T1000 (cell line): ENCODE measurements around the gene LIN9.
"Not testable (repeated sequence)": the region's sequence is repeated elsewhere in the genome, so short reads cannot be mapped to it uniquely, and the experiment has no call there.

ENCODE experiments used
- DNase-seq: peaks from one replicate; lab custom pipeline; 2025; ENCODE audit warnings: mixed read lengths; lab: John Stamatoyannopoulos, UW

Gene LIN9

GRCh38 chr1:226211181-226211821, 97.7 kb downstream of the LIN9 start:
- no peak for DNase-seq

GRCh38 chr1:226210571-226211176, 98.3 kb downstream of the LIN9 start:
- DNase-seq: no peak

GRCh38 chr1:226209307-226210059, 99.5 kb downstream of the LIN9 start:
- no peak for DNase-seq

GRCh38 chr1:226207048-226207447, 101.9 kb downstream of the LIN9 start:
- no peak for DNase-seq

GRCh38 chr1:226204198-226204597, 104.8 kb downstream of the LIN9 start:
- no peak for DNase-seq

- DNase-seq: no peak
Observed at GRCh38 chr1:226203655-226204054, 105.3 kb downstream of the LIN9 start.

GRCh38 chr1:226203240-226203639, 105.7 kb downstream of the LIN9 start:
- DNase-seq: no peak

- not testable (repeated sequence) for DNase-seq
Observed at GRCh38 chr1:226202666-226203065, 106.3 kb downstream of the LIN9 start.

- DNase-seq: no peak
Observed at GRCh38 chr1:226202246-226202645, 106.7 kb downstream of the LIN9 start.

- DNase-seq: no peak
Observed at GRCh38 chr1:226201029-226201593, 107.9 kb downstream of the LIN9 start.

GRCh38 chr1:226199971-226200370, 109.0 kb downstream of the LIN9 start:
- no peak for DNase-seq

- DNase-seq: no peak
Observed at GRCh38 chr1:226195144-226195543, 113.8 kb downstream of the LIN9 start.

GRCh38 chr1:226187380-226187779, 121.6 kb downstream of the LIN9 start:
- DNase-seq: no peak

GRCh38 chr1:226187019-226187322, 122.0 kb downstream of the LIN9 start:
- DNase-seq: no peak

- peak; percentile 79 for DNase-seq
Observed at GRCh38 chr1:226186124-226187018, 122.6 kb downstream of the LIN9 start, which contains the start of gene ACBD3. ACBD3 (minus strand) TSS chr1:226186741; CDS start chr1:226186675, 66 bp downstream.

GRCh38 chr1:226185141-226186036, 123.6 kb downstream of the LIN9 start:
- no peak for DNase-seq

GRCh38 chr1:226181996-226182714, 126.8 kb downstream of the LIN9 start:
- DNase-seq: no peak
